ENCODE measurements around the gene AP3M1. TPM values are rescaled to one million over a fixed set of nuclear protein-coding genes. Genes with fewer than 3 reads are reported as not detected.

The AP3M1 gene
- total RNA-seq, 1 donor from 2014 or later: 43.3 TPM

- no peak for DNase-seq (ENCODE audit: extremely low read depth, low read depth, low spot score)
Observed at GRCh38 chr10:74081192-74081803, 69.3 kb downstream of the AP3M1 start.

DNA sequence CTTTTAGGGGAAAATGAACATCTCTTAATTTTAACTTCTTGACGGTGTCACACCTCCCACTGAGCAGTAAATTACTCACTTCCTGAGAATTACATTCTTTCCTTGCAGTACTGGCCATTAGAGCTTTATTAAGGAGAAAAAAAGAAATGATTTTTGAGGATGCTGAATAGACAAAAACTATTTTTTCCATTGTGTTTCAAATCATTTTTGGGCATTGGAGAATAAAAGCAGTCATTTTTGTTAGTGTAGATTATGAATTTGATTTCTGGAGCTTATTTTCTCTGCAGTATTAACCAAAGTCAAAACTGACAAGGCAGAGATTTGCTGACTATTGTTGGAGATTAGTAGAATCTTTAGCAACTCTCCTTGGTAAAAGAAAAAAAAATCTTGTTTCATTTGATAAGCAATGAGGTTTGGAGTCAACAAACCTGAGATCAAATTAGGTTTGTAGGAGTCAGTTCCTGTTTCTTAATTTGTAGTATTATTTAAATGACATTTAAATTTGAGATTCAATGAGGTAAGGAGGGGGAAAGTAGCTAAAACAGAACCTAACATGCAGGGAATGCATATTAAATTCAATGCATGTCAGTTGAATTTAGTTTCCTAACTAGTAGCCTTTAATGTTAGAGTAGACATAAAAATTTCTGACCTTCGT, 70.6 kb downstream of the AP3M1 start:
- no peak for DNase-seq (ENCODE audit: extremely low read depth, low read depth, low spot score)

DNA sequence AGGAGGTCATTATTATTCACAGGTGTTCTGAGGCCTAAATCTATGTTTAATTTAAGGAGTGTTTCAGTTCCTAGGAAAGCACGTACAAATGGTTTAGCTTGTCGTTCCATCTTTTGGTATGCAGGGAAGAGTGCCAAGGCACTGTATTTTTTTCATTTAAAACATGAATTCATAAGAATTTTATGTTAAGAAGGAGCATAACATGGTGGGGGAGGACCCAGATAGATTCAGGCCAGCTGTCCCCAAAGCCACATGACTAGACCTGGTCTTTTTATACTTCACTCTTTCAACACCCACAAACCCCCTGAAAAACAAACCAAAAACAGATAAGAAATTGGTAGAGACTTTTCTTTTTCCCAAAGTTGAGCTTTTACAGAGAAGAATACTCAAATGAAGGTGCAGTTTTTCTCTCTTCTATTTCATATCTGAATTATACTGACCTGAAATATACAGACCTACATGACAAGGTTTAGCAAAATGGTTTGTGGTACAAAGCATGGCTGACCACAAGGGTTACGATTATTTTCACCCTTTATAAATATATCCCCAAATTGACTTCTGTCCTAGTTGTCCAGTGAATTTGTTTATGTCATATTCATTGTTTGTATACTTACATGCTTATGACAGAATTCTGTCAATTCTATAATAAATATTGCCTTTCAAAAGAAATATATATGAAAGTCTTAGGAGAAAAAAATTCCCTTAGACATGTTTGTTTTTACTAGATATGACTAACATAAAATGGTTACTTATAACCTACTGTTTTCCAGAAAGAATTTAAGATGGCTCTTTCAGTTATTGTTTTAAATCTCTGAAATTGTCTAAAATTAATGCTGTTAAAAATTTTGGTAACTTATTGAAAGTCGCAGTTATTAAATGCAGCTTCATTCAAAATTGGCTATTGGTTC, 71.3 kb downstream of the AP3M1 start:
- no peak for DNase-seq (ENCODE audit: extremely low read depth, low read depth, low spot score)

GRCh38 chr10:74078037-74078436, 72.6 kb downstream of the AP3M1 start:
- no peak for DNase-seq (ENCODE audit: extremely low read depth, low read depth, low spot score)

- DNase-seq (ENCODE audit: extremely low read depth, low read depth, low spot score): no peak
Observed at GRCh38 chr10:74077416-74077815, 73.2 kb downstream of the AP3M1 start.

DNA sequence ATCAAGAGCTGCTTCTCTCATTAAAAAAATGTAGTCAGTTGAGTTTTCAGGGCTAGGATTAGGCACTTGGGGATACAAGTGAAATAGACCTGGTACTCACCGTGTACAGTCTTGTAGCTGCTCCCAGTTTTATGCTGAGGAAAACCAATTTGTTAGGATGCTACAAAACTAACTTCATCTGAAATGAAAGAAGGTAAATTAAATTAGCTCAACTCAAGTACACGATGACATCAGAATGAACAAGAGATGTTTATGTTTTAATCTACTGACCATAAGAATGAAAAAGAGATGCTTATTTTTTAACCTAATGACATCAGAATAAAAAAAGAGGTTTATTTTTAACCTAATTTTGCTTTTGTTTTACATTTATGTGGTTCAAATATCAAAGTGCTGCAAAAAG, 73.7 kb downstream of the AP3M1 start:
- no peak for DNase-seq (ENCODE audit: extremely low read depth, low read depth, low spot score)

DNA sequence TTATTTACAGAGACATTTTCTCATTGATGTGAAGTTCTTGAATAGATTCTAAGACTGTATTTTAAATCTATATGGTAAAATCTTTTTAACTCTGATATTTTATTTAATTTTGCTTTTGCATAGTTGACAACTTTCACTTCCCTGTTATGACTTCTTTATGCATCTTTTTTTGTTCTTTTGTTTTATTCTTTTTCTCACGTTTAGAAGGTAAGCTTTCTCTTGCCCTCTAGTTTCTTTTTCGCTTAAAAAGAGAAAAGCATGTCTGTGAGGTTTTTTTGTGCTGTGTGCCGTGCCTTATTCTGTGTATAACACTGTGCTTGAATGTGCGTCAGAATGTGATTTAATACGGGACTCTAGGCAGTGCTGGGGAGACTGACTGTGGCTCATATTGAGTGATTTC, 74.7 kb downstream of the AP3M1 start:
- no peak for DNase-seq (ENCODE audit: extremely low read depth, low read depth, low spot score)

DNA sequence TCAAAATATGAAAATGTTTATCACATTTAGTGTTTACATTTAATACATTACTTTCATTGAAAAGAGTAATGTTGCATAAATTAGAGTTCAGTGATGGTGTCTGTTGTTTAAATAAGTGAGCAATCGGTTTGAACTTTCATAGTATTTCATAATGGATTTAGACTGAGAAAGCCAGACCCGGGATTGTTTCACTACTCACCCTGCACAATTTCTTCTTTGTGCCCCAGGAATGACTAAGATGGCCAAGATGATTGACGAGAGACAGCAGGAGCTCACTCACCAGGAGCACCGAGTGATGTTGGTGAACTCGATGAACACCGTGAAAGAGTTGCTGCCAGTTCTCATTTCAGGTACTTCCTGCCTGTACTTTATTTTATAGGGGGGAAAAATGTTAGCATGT, 78.1 kb downstream of the AP3M1 start:
- no peak for DNase-seq (ENCODE audit: extremely low read depth, low read depth, low spot score)

GRCh38 chr10:74071157-74071556, 79.5 kb downstream of the AP3M1 start:
- no peak for DNase-seq (ENCODE audit: extremely low read depth, low read depth, low spot score)

Other genes with a start within 250 kb of the AP3M1 start
- gene PLAU, start 239.7 kb downstream of the AP3M1 start, total RNA-seq: 137 and 470 TPM in 2 replicates
- 237 and 240 TPM in 2 replicates for gene VCL, start 152.7 kb downstream of the AP3M1 start, total RNA-seq
- 23.9 and 31.1 TPM in 2 replicates for gene ADK, start 393 bp upstream of the AP3M1 start, total RNA-seq